Psoas muscle (tissue), 8 donors: ENCODE data around the gene AP1G2. TPM values are rescaled to one million over a fixed set of nuclear protein-coding genes. Genes with fewer than 3 reads are reported as not detected.

Experiments used
- ATAC-seq, 4 donors: fragments of 200-7000 bp; cut with Tn5 transposase; one replicate each; pipeline ENCODE4 v1.9.1; 2020; ENCODE audit warnings: moderate library complexity in 3 of 4, mild to moderate bottlenecking in 2 of 4
- DNase-seq, 2 donors: peaks; one replicate each; pipeline ENCODE4 v3.0.0-alpha.2; 2020
- H3K27ac ChIP-seq: fragments of 200-600 bp; one replicate; pipeline ENCODE4 v1.8.0; 2022
- H3K27me3 ChIP-seq, 3 donors: fragments of 200-600 bp in 1 of 3; one replicate each; pipeline versions ENCODE4 v1.6.1 to v1.8.0; 2013 to 2022; ENCODE audit warnings: low read length in 2 of 3, mild to moderate bottlenecking in 2 of 3, moderate library complexity in 1 of 3; ENCODE audit not compliant: insufficient read depth in 3 of 3
- H3K36me3 ChIP-seq, 2 donors: fragments of 200-600 bp in 1 of 2; one replicate each; pipeline versions ENCODE4 v1.6.1 to v1.8.0; 2013 to 2022; ENCODE audit warnings: low read depth in 1 of 2, mild to moderate bottlenecking in 1 of 2, moderate library complexity in 1 of 2; ENCODE audit not compliant: insufficient read depth in 1 of 2
- H3K4me1 ChIP-seq: fragments of 200-600 bp; one replicate; pipeline ENCODE4 v1.8.0; 2022
- H3K4me3 ChIP-seq: fragments of 200-600 bp; one replicate; pipeline ENCODE4 v1.8.0; 2022; ENCODE audit warnings: mild to moderate bottlenecking
- H3K9me3 ChIP-seq: fragments of 200-600 bp; one replicate; pipeline ENCODE4 v1.8.0; 2022
- CTCF ChIP-seq: fragments of 200-600 bp; IDR thresholded peaks from one replicate; pipeline ENCODE4 v1.8.0; 2022; ENCODE audit warnings: antibody characterized with exemption
- WGBS, 3 donors: extraction: QIAGEN DNeasy Blood & Tissue Kit; methylation state at CpG; one replicate each; pipeline versions ENCODE4 v1.1.6 to v1.1.7; 2013; 5-methylcytosine and 5-hydroxymethylcytosine counted together
- intact Hi-C, 2 donors: fragments of 100-400 bp; cut with DNase I; formaldehyde crosslinking; loops; one replicate each; pipeline versions ENCODE4 v1.11.0 to v1.14.2; 2022
- polyA plus RNA-seq, 3 donors: library from polyadenylated mRNA; stranded (reverse); fragments of 200-250 nt; gene quantifications; one replicate each; pipeline ENCODE4 v1.2.3, GENCODE V29; 2013
- total RNA-seq, 4 donors: library from RNA; stranded (reverse); fragmentation: NEBNext Ultra II Directional in 2 of 4; extraction: Animal tissue kit (Norgen Biotek cat#: 25700) in 2 of 4; gene quantifications; one replicate each; pipeline versions ENCODE4 v1.2.1 to v1.2.4, GENCODE V29; 2021 to 2023
- donor health status: healthy with polysubstance abuse.
- donor health status: DM: no; HTN: no; CAD: no; lungs with moderate emphysema.
- donor health status: Bipolar disorder and iron deficiency.
- donor health status: healthy.
- donor health status: DM: yes; HTN: yes; CAD: no.
- donor health status: DM: no; HTN: no; CAD: no.
- donor health status: DM: no; HTN: no; CAD: no.
- donor health status: DM: yes; HTN: yes; CAD: no.

The AP1G2 gene
- total and polyA plus RNA-seq, 7 donors, result 3.3 to 11.0 (median 5.3) TPM

- Histone ChIP-seq H3K27me3 (peaks cover 0 to 46% (median 31%) of the 10 kb centered on the region in 3 donors), H3K27ac (no peak overlapping the region), H3K9me3 (no peaks in the 10 kb centered on the region), H3K36me3 (no peaks in the 10 kb centered on the region), H3K4me3 (no peak overlapping the region), H3K4me1 (no peaks in the 10 kb centered on the region)
- intact Hi-C loops, result no loop called here
- ATAC-seq, result no peak
- DNase-seq, result no peak
- 69 to 71% (median 71%) methylated on average over 5 of the region's 5 CpGs for WGBS, 3 donors
- no peak for TF ChIP-seq CTCF
Measured at GRCh38 chr14:23573384-23574015, 5.9 kb upstream of the AP1G2 start.

GRCh38 chr14:23572836-23573235 lies 5.2 kb upstream of the AP1G2 start:
- ATAC-seq, result peak in 1 of 4 donors; percentile 35
- no peak for TF ChIP-seq CTCF
- peaks cover 0 to 46% (median 31%) of the 10 kb centered on the region in 3 donors for H3K27me3 ChIP-seq
- H3K36me3 ChIP-seq, result no peaks in the 10 kb centered on the region
- DNase-seq, result no peak
- intact Hi-C loops, result no loop called here
- H3K27ac ChIP-seq, result no peak overlapping the region
- no peaks in the 10 kb centered on the region for H3K9me3 ChIP-seq
- H3K4me3 ChIP-seq, result no peak overlapping the region
- H3K4me1 ChIP-seq, result no peaks in the 10 kb centered on the region
- WGBS, 3 donors, result 42 to 52% (median 43%) methylated on average over 4 of the region's 4 CpGs

- no peak for DNase-seq
- peaks cover 0 to 44% (median 27%) of the 10 kb centered on the region in 3 donors for H3K27me3 ChIP-seq
- no peaks in the 10 kb centered on the region for H3K36me3 ChIP-seq
- intact Hi-C loops, result no loop called here
- peaks cover 3% of the 10 kb centered on the region for H3K4me1 ChIP-seq
- H3K9me3 ChIP-seq, result no peaks in the 10 kb centered on the region
- no peak for TF ChIP-seq CTCF
- H3K27ac ChIP-seq, result no peak overlapping the region
- WGBS, 3 donors, result 56 to 61% (median 56%) methylated on average over 4 of the region's 4 CpGs
- H3K4me3 ChIP-seq, result no peak overlapping the region
- ATAC-seq, result no peak
Measured at GRCh38 chr14:23572524-23572828, 4.9 kb upstream of the AP1G2 start.

GRCh38 chr14:23571701-23572523 lies 4.3 kb upstream of the AP1G2 start:
- TF ChIP-seq CTCF, result no peak
- H3K4me3 ChIP-seq, result no peak overlapping the region
- H3K9me3 ChIP-seq, result no peaks in the 10 kb centered on the region
- H3K4me1 ChIP-seq, result peaks cover 3% of the 10 kb centered on the region
- no peak overlapping the region for H3K27ac ChIP-seq
- no peak for ATAC-seq
- no peaks in the 10 kb centered on the region for H3K36me3 ChIP-seq
- peaks cover 0 to 38% (median 22%) of the 10 kb centered on the region in 3 donors for H3K27me3 ChIP-seq
- DNase-seq, result no peak
- 52 to 60% (median 54%) methylated on average over 14 of the region's 14 CpGs for WGBS, 3 donors
- intact Hi-C loops, result no loop called here
